ENCODE measurements around the gene MAPK10. TPM values are rescaled to one million over a fixed set of nuclear protein-coding genes. Genes with fewer than 3 reads are reported as not detected.

The MAPK10 gene
- total RNA-seq, 1 experiment from 2014 or later = 0.79 TPM

DNA sequence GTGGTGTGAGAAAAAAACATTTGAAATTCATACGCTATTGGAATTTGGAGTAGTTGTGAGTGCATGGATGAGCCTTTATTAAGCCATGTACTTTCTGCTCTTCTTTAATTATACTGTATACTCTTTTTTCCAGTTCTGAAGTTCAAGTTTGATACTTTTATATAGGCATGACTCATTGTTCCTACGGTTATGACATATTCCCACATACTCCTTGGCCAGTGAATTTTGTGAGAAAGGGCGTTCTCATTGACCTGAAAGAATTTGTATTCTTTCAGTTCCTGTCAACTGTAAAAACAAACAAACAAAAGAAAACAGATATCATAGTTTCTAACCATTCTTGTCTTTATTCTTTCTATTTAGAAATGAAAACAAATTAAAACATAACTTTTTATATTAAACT, 407.3 kb downstream of the MAPK10 start:
- BruUV-seq (replicated peaks) = no TSS peak
- POLR2A ChIA-PET = no interaction called here

DNA sequence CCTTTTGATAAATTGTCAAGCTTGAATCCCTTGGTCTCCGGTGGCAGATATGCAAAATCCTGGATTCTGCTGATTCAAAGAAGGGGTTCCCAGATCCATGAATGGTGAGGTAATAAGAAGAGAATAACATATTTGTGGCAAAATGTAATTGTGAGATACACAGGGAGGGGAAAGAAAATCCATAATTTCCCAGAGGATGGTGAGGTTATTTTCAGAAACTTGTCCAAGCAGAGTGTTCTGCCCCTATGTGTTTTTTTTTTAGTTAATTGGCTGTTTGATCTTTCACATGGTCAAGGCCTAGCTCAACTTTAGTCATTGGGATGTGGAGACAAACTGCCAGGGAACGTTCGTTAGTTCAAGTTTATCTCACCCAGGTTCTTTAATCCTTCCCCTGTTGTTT, 408.8 kb downstream of the MAPK10 start:
- Mint-ChIP-seq H3K27ac (ENCODE audit: unreplicated experiment) (no peak overlapping the region), H3K27me3 (ENCODE audit: insufficient read depth, unreplicated experiment) (no peaks in the 10 kb centered on the region), H3K36me3 (ENCODE audit: insufficient read depth, unreplicated experiment) (no peaks in the 10 kb centered on the region), H3K4me1 (ENCODE audit: low read depth, unreplicated experiment) (peaks cover 6% of the 10 kb centered on the region), H3K9me3 (ENCODE audit: unreplicated experiment) (no peaks in the 10 kb centered on the region), H3K4me3 (ENCODE audit: unreplicated experiment) (no peak overlapping the region)
- H3K9me3 ChIP-seq = no peaks in the 10 kb centered on the region; the same call in 1 of the 2 replicates
- TF ChIP-seq, protein P1, sequence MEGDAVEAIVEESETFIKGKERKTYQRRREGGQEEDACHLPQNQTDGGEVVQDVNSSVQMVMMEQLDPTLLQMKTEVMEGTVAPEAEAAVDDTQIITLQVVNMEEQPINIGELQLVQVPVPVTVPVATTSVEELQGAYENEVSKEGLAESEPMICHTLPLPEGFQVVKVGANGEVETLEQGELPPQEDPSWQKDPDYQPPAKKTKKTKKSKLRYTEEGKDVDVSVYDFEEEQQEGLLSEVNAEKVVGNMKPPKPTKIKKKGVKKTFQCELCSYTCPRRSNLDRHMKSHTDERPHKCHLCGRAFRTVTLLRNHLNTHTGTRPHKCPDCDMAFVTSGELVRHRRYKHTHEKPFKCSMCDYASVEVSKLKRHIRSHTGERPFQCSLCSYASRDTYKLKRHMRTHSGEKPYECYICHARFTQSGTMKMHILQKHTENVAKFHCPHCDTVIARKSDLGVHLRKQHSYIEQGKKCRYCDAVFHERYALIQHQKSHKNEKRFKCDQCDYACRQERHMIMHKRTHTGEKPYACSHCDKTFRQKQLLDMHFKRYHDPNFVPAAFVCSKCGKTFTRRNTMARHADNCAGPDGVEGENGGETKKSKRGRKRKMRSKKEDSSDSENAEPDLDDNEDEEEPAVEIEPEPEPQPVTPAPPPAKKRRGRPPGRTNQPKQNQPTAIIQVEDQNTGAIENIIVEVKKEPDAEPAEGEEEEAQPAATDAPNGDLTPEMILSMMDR (IDR thresholded peaks at IDR 0.05; ENCODE audit: insufficient read depth in 1 of 2, low read depth in 1 of 2, low read length in 1 of 2, severe bottlenecking in 1 of 2, unreplicated experiment in 1 of 2) = no peak
- ChIA-PET CTCF (no interaction called here), POLR2A (no interaction called here)
- no peaks in the 10 kb centered on the region for H3K36me3 ChIP-seq (ENCODE audit: control insufficient read depth, insufficient read depth, low read length)
- intact Hi-C loops (cut with micrococcal nuclease; ENCODE audit: unreplicated experiment) = no loop called here
- BruUV-seq (replicated peaks) = no TSS peak
- H3K4me1 ChIP-seq = peaks cover 4% of the 10 kb centered on the region; the same call in 1 of the 2 replicates
- DNase-seq = no peak
- H3K27me3 ChIP-seq (replicated peaks; ENCODE audit: control insufficient read depth, insufficient read depth, low read length) = no peaks in the 10 kb centered on the region
- no peak overlapping the region for H3K4me3 ChIP-seq (ENCODE audit: low read depth, low read length)

More for the DNA sequence above, 407.3 kb downstream of the MAPK10 start:
- Mint-ChIP-seq H3K4me1 (ENCODE audit: low read depth, unreplicated experiment) (peaks cover 6% of the 10 kb centered on the region), H3K9me3 (ENCODE audit: unreplicated experiment) (no peaks in the 10 kb centered on the region), H3K36me3 (ENCODE audit: insufficient read depth, unreplicated experiment) (no peaks in the 10 kb centered on the region), H3K4me3 (ENCODE audit: unreplicated experiment) (no peak overlapping the region), H3K27ac (ENCODE audit: unreplicated experiment) (no peak overlapping the region), H3K27me3 (ENCODE audit: insufficient read depth, unreplicated experiment) (no peaks in the 10 kb centered on the region)
- intact Hi-C loops (cut with micrococcal nuclease; ENCODE audit: unreplicated experiment) = no loop called here
- no peak for DNase-seq
- no peaks in the 10 kb centered on the region for H3K27me3 ChIP-seq (replicated peaks; ENCODE audit: control insufficient read depth, insufficient read depth, low read length)
- peaks cover 4% of the 10 kb centered on the region; the same call in 1 of the 2 replicates for H3K4me1 ChIP-seq
- TF ChIP-seq, protein P1 (IDR thresholded peaks at IDR 0.05; ENCODE audit: insufficient read depth in 1 of 2, low read depth in 1 of 2, low read length in 1 of 2, severe bottlenecking in 1 of 2, unreplicated experiment in 1 of 2) = no peak
- H3K36me3 ChIP-seq (ENCODE audit: control insufficient read depth, insufficient read depth, low read length) = no peaks in the 10 kb centered on the region
- no peak overlapping the region for H3K4me3 ChIP-seq (ENCODE audit: low read depth, low read length)
- H3K9me3 ChIP-seq = no peaks in the 10 kb centered on the region; the same call in 1 of the 2 replicates
- CTCF ChIA-PET = no interaction called here

DNA sequence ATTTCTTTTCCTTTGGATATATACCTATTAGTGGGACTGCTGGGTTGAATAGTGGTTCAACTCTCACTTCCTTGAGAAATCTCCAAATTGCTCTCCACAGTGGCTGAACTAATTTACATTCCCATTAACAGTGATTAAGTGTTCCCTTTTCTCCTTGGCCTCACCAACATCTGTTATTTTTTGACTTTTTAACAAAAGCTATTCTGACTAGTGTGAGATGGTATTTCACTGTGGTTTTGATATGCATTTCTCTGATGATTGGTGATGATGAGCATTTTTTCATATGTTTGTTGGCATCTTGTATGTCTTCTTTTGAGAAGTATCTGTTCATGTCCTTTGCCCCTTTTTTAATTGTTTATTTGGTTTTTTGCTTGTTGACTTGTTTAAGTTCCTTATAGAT, 413.0 kb downstream of the MAPK10 start:
- TF ChIP-seq, protein P1 (IDR thresholded peaks at IDR 0.05; ENCODE audit: insufficient read depth in 1 of 2, low read depth in 1 of 2, low read length in 1 of 2, severe bottlenecking in 1 of 2, unreplicated experiment in 1 of 2) = no peak
- CTCF ChIA-PET = no interaction called here

More for the DNA sequence above, 413.0 kb downstream of the MAPK10 start:
- Mint-ChIP-seq H3K4me1 (ENCODE audit: low read depth, unreplicated experiment) (no peaks in the 10 kb centered on the region), H3K36me3 (ENCODE audit: insufficient read depth, unreplicated experiment) (no peaks in the 10 kb centered on the region), H3K27me3 (ENCODE audit: insufficient read depth, unreplicated experiment) (no peaks in the 10 kb centered on the region), H3K27ac (ENCODE audit: unreplicated experiment) (no peak overlapping the region), H3K4me3 (ENCODE audit: unreplicated experiment) (no peak overlapping the region), H3K9me3 (ENCODE audit: unreplicated experiment) (no peaks in the 10 kb centered on the region)
- Histone ChIP-seq H3K9me3 (no peaks in the 10 kb centered on the region), H3K36me3 (ENCODE audit: control insufficient read depth, insufficient read depth, low read length) (no peaks in the 10 kb centered on the region), H3K4me3 (ENCODE audit: low read depth, low read length) (no peak overlapping the region), H3K27me3 (replicated peaks; ENCODE audit: control insufficient read depth, insufficient read depth, low read length) (no peaks in the 10 kb centered on the region), H3K4me1 (no peaks in the 10 kb centered on the region)
- BruUV-seq (replicated peaks) = no TSS peak
- intact Hi-C loops (cut with micrococcal nuclease; ENCODE audit: unreplicated experiment) = no loop called here
- POLR2A ChIA-PET = no interaction called here
- no peak for DNase-seq
